HCT116 (cell line): ENCODE data around the gene GPC5.

Experiments used
- ATF3 ChIP-seq: IDR thresholded peaks from 2 replicates; pipeline ENCODE4 v1.6.1; 2012
- CTCF ChIP-seq, 3 experiments: fragments of 200-600 bp in 1 of 3; sonication (generic) in 1 of 3; IDR thresholded peaks in 2 of 3; conservative IDR thresholded peaks in 1 of 3; 2 replicates each; pipeline ENCODE4 v1.5.1; 2012 to 2017; ENCODE audit warnings: low read depth in 2 of 3, low read length in 2 of 3, antibody characterized with exemption in 1 of 3, borderline replicate concordance in 1 of 3, control low read depth in 1 of 3, mild to moderate bottlenecking in 1 of 3, mixed read lengths in 1 of 3, mixed run types in 1 of 3, moderate library complexity in 1 of 3; ENCODE audit not compliant: insufficient read depth in 1 of 3

- TF ChIP-seq CTCF (IDR thresholded peaks at IDR 0.05 in 2 of 3, conservative IDR thresholded peaks at IDR 0.05 in 1 of 3; ENCODE audit: borderline replicate concordance in 1 of 3, insufficient read depth in 1 of 3, low read depth in 2 of 3, low read length in 2 of 3) (no peak), ATF3 (no peak)
Measured at GRCh38 chr13:92500192-92500591, 1101.8 kb downstream of the GPC5 start.
